Mesendoderm (in vitro differentiated cells): ENCODE data around the gene SCP2.

Source experiments
- DNase-seq: peaks from one replicate; pipeline ENCODE4 v3.0.0; 2013
- H2AK5ac ChIP-seq: 2 replicates; pipeline ENCODE4 v1.6.1; 2013; ENCODE audit warnings: low read length, inconsistent platforms
- H2BK120ac ChIP-seq: 2 replicates; pipeline ENCODE4 v1.6.1; 2013; ENCODE audit warnings: low read depth, mild to moderate bottlenecking, low read length, moderate library complexity, mixed read lengths
- H2BK15ac ChIP-seq: replicated peaks from 2 replicates; pipeline ENCODE4 v1.6.1; 2013; ENCODE audit warnings: low read depth, mild to moderate bottlenecking, moderate library complexity
- H2BK5ac ChIP-seq: 2 replicates; pipeline ENCODE4 v1.6.1; 2013; ENCODE audit warnings: low read length, inconsistent platforms
- H3K18ac ChIP-seq: 2 replicates; pipeline ENCODE4 v1.6.1; 2013; ENCODE audit warnings: mild to moderate bottlenecking, low read length, mixed read lengths
- H3K23ac ChIP-seq: one replicate; pipeline ENCODE4 v1.6.1; 2013; ENCODE audit warnings: low read length
- H3K27ac ChIP-seq: 2 replicates; pipeline ENCODE4 v1.5.1; 2013; ENCODE audit warnings: low read depth, mild to moderate bottlenecking, inconsistent platforms, low read length, moderate library complexity
- H3K27me3 ChIP-seq: 2 replicates; pipeline ENCODE4 v1.6.1; 2013; ENCODE audit warnings: low read length, control low read depth, mild to moderate bottlenecking, inconsistent platforms; ENCODE audit not compliant: insufficient read depth, poor library complexity
- H3K36me3 ChIP-seq: 2 replicates; pipeline ENCODE4 v1.6.1; 2013; ENCODE audit warnings: low read length, inconsistent platforms; ENCODE audit not compliant: control insufficient read depth, insufficient read depth
- H3K4ac ChIP-seq: one replicate; pipeline ENCODE4 v1.6.1; 2013; ENCODE audit warnings: low read depth, mild to moderate bottlenecking, low read length, moderate library complexity
- H3K4me1 ChIP-seq: 2 replicates; pipeline ENCODE4 v1.6.1; 2013; ENCODE audit warnings: low read depth, low read length, inconsistent platforms; ENCODE audit not compliant: control insufficient read depth
- H3K4me2 ChIP-seq: 2 replicates; pipeline ENCODE4 v1.6.1; 2013; ENCODE audit warnings: low read length
- H3K4me3 ChIP-seq: 2 replicates; pipeline ENCODE4 v1.5.1; 2013; ENCODE audit warnings: mild to moderate bottlenecking, low read length
- H3K56ac ChIP-seq: one replicate; pipeline ENCODE4 v1.6.1; 2013; ENCODE audit warnings: low read length
- H3K79me1 ChIP-seq: 2 replicates; pipeline ENCODE4 v1.6.1; 2013; ENCODE audit warnings: low read length, inconsistent platforms
- H3K79me2 ChIP-seq: 2 replicates; pipeline ENCODE4 v1.6.1; 2013; ENCODE audit warnings: mild to moderate bottlenecking, low read length; ENCODE audit not compliant: control insufficient read depth, insufficient read depth
- H3K9ac ChIP-seq: 2 replicates; pipeline ENCODE4 v1.6.1; 2013; ENCODE audit warnings: low read length, inconsistent platforms
- H4K5ac ChIP-seq: one replicate; pipeline ENCODE4 v1.6.1; 2013; ENCODE audit warnings: low read length
- H4K8ac ChIP-seq: one replicate; pipeline ENCODE4 v1.6.1; 2013; ENCODE audit warnings: low read depth, mild to moderate bottlenecking, control low read depth, low read length, moderate library complexity
- WGBS: extraction: QIAGEN DNeasy Blood & Tissue Kit; methylation state at CpG from one replicate; pipeline ENCODE4 v1.1.7; 2013; ENCODE audit warnings: low lambda C conversion rate, missing lambda C conversion rate; ENCODE audit not compliant: insufficient coverage; ENCODE audit errors: extremely low coverage; 5-methylcytosine and 5-hydroxymethylcytosine counted together

The SCP2 gene

GRCh38 chr1:52917581-52917980 lies 9.5 kb upstream of the SCP2 start:
- H3K23ac ChIP-seq: no peak overlapping the region
- no peak overlapping the region for H2AK5ac ChIP-seq
- H3K4ac ChIP-seq: no peak overlapping the region
- H2BK120ac ChIP-seq: no peak overlapping the region
- H2BK5ac ChIP-seq: no peak overlapping the region
- DNase-seq: no peak
- no peak overlapping the region for H4K8ac ChIP-seq
- H3K27ac ChIP-seq: no peak overlapping the region
- peaks cover 7% of the 10 kb centered on the region for H3K27me3 ChIP-seq
- no peaks in the 10 kb centered on the region for H3K36me3 ChIP-seq
- H3K4me1 ChIP-seq: no peaks in the 10 kb centered on the region
- no peaks in the 10 kb centered on the region for H3K79me2 ChIP-seq
- WGBS: no CpG with 5 or more reads among the region's 1 CpG
- H2BK15ac ChIP-seq: no peak overlapping the region
- H3K4me3 ChIP-seq: no peak overlapping the region
- no peaks in the 10 kb centered on the region for H3K79me1 ChIP-seq
- H3K9ac ChIP-seq: no peak overlapping the region
- H3K56ac ChIP-seq: no peak overlapping the region
- no peak overlapping the region for H3K4me2 ChIP-seq
- H3K18ac ChIP-seq: no peak overlapping the region
- no peak overlapping the region for H4K5ac ChIP-seq

GRCh38 chr1:52918201-52918600 lies 8.9 kb upstream of the SCP2 start:
- Histone ChIP-seq H2BK120ac (no peak overlapping the region), H3K23ac (no peak overlapping the region), H3K18ac (no peak overlapping the region), H3K79me2 (no peaks in the 10 kb centered on the region), H3K9ac (no peak overlapping the region), H2BK15ac (no peak overlapping the region), H3K4me1 (no peaks in the 10 kb centered on the region), H2BK5ac (no peak overlapping the region), H3K36me3 (no peaks in the 10 kb centered on the region), H3K4me2 (no peak overlapping the region), H3K4me3 (no peak overlapping the region), H3K56ac (no peak overlapping the region), H3K4ac (no peak overlapping the region), H2AK5ac (no peak overlapping the region), H3K27me3 (peaks cover 7% of the 10 kb centered on the region), H4K8ac (no peak overlapping the region), H3K27ac (no peak overlapping the region), H4K5ac (no peak overlapping the region), H3K79me1 (no peaks in the 10 kb centered on the region)
- no CpG with 5 or more reads among the region's 6 CpGs for WGBS
- DNase-seq: no peak

- Histone ChIP-seq H3K4me1 (no peaks in the 10 kb centered on the region), H3K23ac (no peak overlapping the region), H3K4me3 (no peak overlapping the region), H2BK120ac (no peak overlapping the region), H3K56ac (no peak overlapping the region), H3K79me1 (no peaks in the 10 kb centered on the region), H3K4ac (no peak overlapping the region), H2BK15ac (no peak overlapping the region), H4K8ac (no peak overlapping the region), H3K18ac (no peak overlapping the region), H3K36me3 (no peaks in the 10 kb centered on the region), H3K27me3 (peaks cover 7% of the 10 kb centered on the region), H4K5ac (no peak overlapping the region), H3K27ac (no peak overlapping the region), H3K79me2 (no peaks in the 10 kb centered on the region), H3K4me2 (no peak overlapping the region), H3K9ac (no peak overlapping the region), H2BK5ac (no peak overlapping the region), H2AK5ac (no peak overlapping the region)
- WGBS: no CpG with 5 or more reads among the region's 7 CpGs
- no peak for DNase-seq
Observed at GRCh38 chr1:52919051-52919722, 7.9 kb upstream of the SCP2 start.

GRCh38 chr1:52919723-52920483 lies 7.2 kb upstream of the SCP2 start:
- Histone ChIP-seq H3K9ac (no peak overlapping the region), H3K79me2 (no peaks in the 10 kb centered on the region), H3K56ac (no peak overlapping the region), H3K23ac (no peak overlapping the region), H3K4me2 (no peak overlapping the region), H2BK15ac (no peak overlapping the region), H4K5ac (no peak overlapping the region), H3K18ac (no peak overlapping the region), H3K27me3 (peaks cover 7% of the 10 kb centered on the region), H3K27ac (no peak overlapping the region), H3K4me3 (no peak overlapping the region), H2BK120ac (no peak overlapping the region), H4K8ac (no peak overlapping the region), H3K36me3 (no peaks in the 10 kb centered on the region), H2BK5ac (no peak overlapping the region), H3K79me1 (no peaks in the 10 kb centered on the region), H3K4me1 (no peaks in the 10 kb centered on the region), H2AK5ac (no peak overlapping the region), H3K4ac (no peak overlapping the region)
- WGBS: no CpG with 5 or more reads among the region's 10 CpGs
- no peak for DNase-seq

- no peak overlapping the region for H2BK5ac ChIP-seq
- H3K4me3 ChIP-seq: peak overlapping the region; percentile 30
- peak overlapping the region; percentile 60 for H3K9ac ChIP-seq
- H3K36me3 ChIP-seq: no peaks in the 10 kb centered on the region
- H3K79me1 ChIP-seq: no peaks in the 10 kb centered on the region
- no peak overlapping the region for H3K4ac ChIP-seq
- H4K5ac ChIP-seq: no peak overlapping the region
- no peak overlapping the region for H3K27ac ChIP-seq
- H3K27me3 ChIP-seq: peaks cover 8% of the 10 kb centered on the region
- peak overlapping the region; percentile 74 for H3K56ac ChIP-seq
- H3K23ac ChIP-seq: no peak overlapping the region
- H3K4me1 ChIP-seq: no peaks in the 10 kb centered on the region
- no peaks in the 10 kb centered on the region for H3K79me2 ChIP-seq
- WGBS: no CpG with 5 or more reads among the region's 35 CpGs
- no peak for DNase-seq
- H2BK15ac ChIP-seq: no peak overlapping the region
- peak overlapping the region; percentile 54 for H3K4me2 ChIP-seq
- no peak overlapping the region for H2AK5ac ChIP-seq
- H3K18ac ChIP-seq: peak overlapping the region; percentile 42
- H4K8ac ChIP-seq: no peak overlapping the region
- no peak overlapping the region for H2BK120ac ChIP-seq
Observed at GRCh38 chr1:52920791-52921291, 6.2 kb upstream of the SCP2 start.
